D721Med (cell line): ENCODE data around the gene PRPF6.

Experiments used
- DNase-seq: peaks from one replicate; pipeline ENCODE4 v3.0.0; 2011; ENCODE audit warnings: low spot score; ENCODE audit not compliant: insufficient read length
- FAIRE-seq: peaks from 2 replicates; lab custom pipeline; 2011; peaks lifted over from hg19 to GRCh38; lab: Jason Lieb, UNC
- TF ChIP-seq, protein P1 (sequence below): IDR thresholded peaks from 2 replicates; pipeline ENCODE4 v1.5.1; 2012; ENCODE audit warnings: mild to moderate bottlenecking, control low read depth; ENCODE audit not compliant: insufficient read depth; ENCODE audit errors: missing control alignments

Gene PRPF6

DNA sequence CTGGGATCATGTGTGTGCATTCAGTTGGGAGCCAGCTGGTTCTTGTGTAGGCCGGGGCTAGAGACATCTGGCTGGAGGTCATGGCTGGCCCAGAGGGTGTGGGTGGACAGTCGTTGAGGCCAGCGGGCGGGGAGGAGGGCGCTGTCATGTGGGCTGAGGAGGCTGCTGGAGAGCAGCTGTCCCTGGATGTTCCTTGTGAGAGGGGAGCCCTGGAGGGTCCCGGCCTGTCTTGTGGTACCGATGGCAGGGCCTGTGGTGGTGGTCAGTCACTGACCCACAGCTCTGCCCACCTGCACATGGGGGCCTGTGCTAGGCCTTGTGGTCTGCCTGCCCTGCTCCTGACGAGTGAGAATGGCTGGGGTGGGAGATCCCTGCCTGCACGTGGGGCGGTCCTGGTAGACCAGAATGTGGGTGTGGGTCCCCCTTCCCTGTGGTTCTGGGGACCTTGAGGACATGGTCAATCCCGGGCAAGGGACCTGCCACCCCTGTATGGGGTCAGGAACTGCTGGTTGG lies 53.1 kb downstream of the PRPF6 start:
- TF ChIP-seq, protein P1, sequence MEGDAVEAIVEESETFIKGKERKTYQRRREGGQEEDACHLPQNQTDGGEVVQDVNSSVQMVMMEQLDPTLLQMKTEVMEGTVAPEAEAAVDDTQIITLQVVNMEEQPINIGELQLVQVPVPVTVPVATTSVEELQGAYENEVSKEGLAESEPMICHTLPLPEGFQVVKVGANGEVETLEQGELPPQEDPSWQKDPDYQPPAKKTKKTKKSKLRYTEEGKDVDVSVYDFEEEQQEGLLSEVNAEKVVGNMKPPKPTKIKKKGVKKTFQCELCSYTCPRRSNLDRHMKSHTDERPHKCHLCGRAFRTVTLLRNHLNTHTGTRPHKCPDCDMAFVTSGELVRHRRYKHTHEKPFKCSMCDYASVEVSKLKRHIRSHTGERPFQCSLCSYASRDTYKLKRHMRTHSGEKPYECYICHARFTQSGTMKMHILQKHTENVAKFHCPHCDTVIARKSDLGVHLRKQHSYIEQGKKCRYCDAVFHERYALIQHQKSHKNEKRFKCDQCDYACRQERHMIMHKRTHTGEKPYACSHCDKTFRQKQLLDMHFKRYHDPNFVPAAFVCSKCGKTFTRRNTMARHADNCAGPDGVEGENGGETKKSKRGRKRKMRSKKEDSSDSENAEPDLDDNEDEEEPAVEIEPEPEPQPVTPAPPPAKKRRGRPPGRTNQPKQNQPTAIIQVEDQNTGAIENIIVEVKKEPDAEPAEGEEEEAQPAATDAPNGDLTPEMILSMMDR: no peak
- DNase-seq (no peak), FAIRE-seq (no peak)

DNA sequence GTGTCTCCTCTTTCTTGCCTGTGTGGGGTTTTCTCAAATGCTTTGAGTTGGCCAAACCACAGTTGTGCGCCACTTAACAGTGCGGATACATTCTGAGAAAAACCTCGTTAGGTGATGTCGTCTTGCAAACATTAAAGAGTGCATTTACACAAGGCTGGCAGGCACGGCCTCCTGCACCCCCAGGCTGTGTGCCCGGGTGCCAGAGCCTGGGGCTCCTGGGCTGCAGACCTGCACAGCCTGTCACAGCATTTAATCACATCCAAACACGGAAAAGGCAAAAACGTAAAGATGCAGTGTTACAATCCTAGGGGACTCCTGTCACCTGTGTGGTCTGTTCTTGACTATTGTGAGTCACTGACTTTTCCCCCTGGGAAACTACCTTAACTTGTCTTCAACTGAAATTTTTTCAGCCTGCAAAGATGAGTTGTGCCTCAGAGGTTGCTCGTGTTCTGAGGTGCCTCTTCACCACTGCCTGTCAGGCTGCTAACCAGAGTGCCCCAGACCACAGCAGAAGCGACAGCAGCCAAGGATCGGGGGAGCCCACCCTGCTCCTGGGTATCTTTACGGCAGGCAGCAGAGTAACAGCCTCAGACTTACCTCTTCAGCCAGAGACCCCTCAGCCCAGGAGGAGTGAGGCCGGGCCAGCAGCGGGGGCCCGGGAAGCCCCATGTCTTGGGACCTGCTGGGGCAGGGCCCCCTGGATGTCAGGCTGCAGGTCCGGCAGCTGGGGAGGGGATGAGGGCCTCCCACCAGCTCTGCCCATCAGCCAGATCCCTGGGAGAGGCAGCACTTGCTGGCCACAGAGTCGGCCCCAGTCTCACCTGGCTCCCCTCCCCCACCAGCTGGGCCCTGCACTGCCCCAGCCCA lies 54.4 kb downstream of the PRPF6 start:
- DNase-seq (no peak), FAIRE-seq (no peak)
- TF ChIP-seq, protein P1: no peak

DNA sequence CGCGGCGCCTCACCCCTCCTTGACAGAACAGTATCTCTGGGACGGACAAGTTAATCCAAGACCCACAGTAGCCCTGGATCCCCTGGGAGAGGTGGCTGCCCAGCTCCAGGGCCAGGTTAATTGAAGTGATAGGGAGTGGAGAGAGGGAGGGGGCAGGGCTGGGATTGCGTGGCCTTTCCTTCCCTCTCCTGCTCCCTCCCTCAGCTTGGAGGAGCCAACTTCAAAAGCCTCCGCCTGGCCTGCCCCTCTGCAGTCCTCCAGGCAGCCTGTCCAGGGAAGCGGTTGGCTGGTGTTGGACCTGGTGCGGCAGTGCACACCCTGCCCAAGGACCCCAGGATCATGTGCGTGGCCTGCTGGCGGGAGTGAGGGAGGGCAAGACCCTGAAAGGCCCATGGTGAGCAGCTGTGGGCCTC lies 55.0 kb downstream of the PRPF6 start, which contains the start of gene C20orf204:
C20orf204 (plus strand) TSS at position 250 of the 413 bp plus-strand sequence; CDS start at position 392, 142 bp downstream.
- no peak for FAIRE-seq

DNA sequence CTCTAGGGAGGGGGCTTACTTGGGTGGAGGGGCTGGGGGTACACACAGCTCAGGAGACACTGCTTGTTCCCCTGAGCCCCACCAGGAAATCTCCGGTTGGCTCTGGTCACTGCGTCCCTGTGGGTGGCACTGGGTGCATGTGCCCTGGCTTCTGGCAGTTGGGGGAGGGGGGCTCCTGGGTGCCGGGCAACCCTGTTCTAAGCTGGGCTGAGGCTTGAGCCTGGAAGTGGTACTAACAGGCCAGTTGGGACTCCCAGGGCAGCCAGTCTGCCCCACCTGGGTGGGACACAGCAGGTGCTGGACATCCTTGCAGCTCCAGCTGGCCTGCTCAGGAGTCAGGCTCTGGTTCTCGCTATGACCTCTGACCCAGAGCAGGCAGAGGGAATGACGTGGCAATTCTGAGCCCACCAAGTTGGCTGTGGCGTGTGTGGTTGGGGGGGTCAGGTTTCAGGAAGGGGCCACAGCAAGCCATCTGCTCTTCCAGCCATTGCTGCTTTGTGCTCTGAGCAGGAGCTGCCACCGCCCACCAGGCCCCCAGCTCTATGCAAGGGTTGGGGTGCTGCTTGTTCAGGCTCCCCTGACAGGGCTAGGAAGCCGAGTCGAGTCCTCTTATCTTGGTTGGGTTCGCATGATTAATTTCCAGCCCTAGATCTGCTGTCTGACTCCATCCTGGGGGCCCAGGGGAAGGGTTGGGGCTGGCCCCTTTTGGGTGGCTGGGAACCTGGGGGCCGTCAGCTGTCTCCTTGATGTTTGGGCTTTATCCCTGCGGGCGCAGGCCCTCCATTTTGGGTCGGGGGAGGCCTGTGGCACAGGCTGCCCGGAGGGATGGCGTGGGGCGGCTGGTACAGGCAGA lies 55.6 kb downstream of the PRPF6 start:
- TF ChIP-seq, protein P1: no peak
- no peak for FAIRE-seq
- no peak for DNase-seq

More for the DNA sequence above, 55.0 kb downstream of the PRPF6 start, which contains the start of gene C20orf204:
- TF ChIP-seq, protein P1: no peak
- DNase-seq: no peak

DNA sequence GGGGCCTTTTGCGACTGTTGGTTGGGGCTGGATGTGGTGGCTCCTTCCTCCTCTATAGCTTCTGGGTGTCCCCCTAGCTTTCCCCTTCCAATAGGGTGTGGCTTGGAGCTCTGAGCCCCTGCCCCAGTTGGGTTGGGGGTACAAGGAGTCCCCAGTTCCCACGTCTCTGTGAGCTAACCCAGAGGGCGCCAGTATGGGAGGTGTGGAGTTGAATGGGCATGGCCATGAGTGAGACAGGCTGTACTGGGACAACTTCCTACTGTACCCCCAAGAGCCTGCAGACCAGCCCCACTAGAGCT lies 56.2 kb downstream of the PRPF6 start:
- DNase-seq: no peak
- TF ChIP-seq, protein P1: no peak
- FAIRE-seq: no peak

DNA sequence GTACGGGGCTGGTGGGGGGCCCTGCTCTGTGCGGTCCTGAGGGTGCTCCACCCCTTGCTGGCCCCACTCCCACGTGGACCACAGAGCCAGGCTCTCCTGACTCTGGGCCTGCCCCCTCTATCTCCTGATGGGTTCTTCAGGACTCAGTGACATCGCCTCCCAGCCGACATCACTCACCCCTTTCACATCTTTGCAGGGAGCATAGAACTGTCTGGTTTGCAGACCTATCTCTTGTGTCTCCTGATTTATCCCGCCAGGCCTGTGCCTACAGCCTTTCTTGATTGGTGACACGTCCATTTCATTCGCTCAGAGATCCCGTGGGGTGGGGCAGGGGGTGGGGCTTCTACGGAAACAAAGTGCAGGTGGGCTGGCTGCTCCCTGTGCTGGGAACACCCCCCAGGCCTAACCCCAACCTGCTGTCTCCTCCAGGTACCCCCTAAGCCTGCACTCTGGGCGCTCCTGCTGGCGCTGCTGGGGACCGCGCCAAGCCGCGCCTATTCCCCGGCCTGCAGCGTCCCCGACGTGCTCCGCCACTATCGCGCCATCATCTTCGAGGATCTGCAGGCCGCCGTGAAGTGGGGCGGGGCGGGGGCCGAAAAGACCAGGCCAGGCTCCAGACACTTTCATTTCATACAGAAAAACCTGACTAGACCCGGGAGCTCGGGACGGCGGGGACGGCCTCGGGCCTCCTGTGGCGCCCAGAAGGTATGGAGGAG lies 56.7 kb downstream of the PRPF6 start:
- DNase-seq: no peak
- FAIRE-seq: no peak
- TF ChIP-seq, protein P1: no peak
